GM19463 (cell line): ENCODE data around the gene JOSD2.
"Not testable (repeated sequence)": the region's sequence is repeated elsewhere in the genome, so short reads cannot be mapped to it uniquely, and the experiment has no call there.

Experiments
- ATAC-seq: cut with Tn5 transposase; IDR thresholded peaks from one replicate; pipeline ENCODE4 v1.9.1; 2021; ENCODE audit warnings: mild to moderate bottlenecking, moderate library complexity; ENCODE audit not compliant: unreplicated experiment

Gene JOSD2

GRCh38 chr19:50547385-50548190 is 36.6 kb upstream of the JOSD2 start:
- no peak for ATAC-seq

- no peak for ATAC-seq
Observed at GRCh38 chr19:50546527-50547221, 35.7 kb upstream of the JOSD2 start.

- no peak for ATAC-seq
Observed at GRCh38 chr19:50542943-50543342, 32.0 kb upstream of the JOSD2 start.

GRCh38 chr19:50537769-50538230 is 26.8 kb upstream of the JOSD2 start:
- ATAC-seq, result no peak

GRCh38 chr19:50537306-50537685 is 26.3 kb upstream of the JOSD2 start:
- ATAC-seq, result no peak

GRCh38 chr19:50536662-50537305 is 25.8 kb upstream of the JOSD2 start:
- ATAC-seq, result no peak

GRCh38 chr19:50535672-50536187 is 24.7 kb upstream of the JOSD2 start:
- ATAC-seq, result no peak

GRCh38 chr19:50534478-50534877 is 23.5 kb upstream of the JOSD2 start:
- ATAC-seq, result no peak

GRCh38 chr19:50532952-50533351 is 22.0 kb upstream of the JOSD2 start:
- ATAC-seq, result no peak

GRCh38 chr19:50531171-50531612 is 20.2 kb upstream of the JOSD2 start:
- ATAC-seq, result no peak

GRCh38 chr19:50528052-50528451 is 17.1 kb upstream of the JOSD2 start:
- not testable (repeated sequence) for ATAC-seq

GRCh38 chr19:50522881-50523280 is 11.9 kb upstream of the JOSD2 start:
- no peak for ATAC-seq

GRCh38 chr19:50520822-50521465 is 10.0 kb upstream of the JOSD2 start:
- ATAC-seq, result no peak

- no peak for ATAC-seq
Observed at GRCh38 chr19:50519006-50519575, 8.1 kb upstream of the JOSD2 start.

GRCh38 chr19:50518091-50519005 is 7.4 kb upstream of the JOSD2 start:
- ATAC-seq, result no peak

GRCh38 chr19:50517704-50518075 is 6.7 kb upstream of the JOSD2 start:
- no peak for ATAC-seq

GRCh38 chr19:50516964-50517703 is 6.1 kb upstream of the JOSD2 start:
- no peak for ATAC-seq

GRCh38 chr19:50516456-50516855 is 5.5 kb upstream of the JOSD2 start:
- ATAC-seq, result no peak

- no peak for ATAC-seq
Observed at GRCh38 chr19:50515168-50515561, 4.2 kb upstream of the JOSD2 start.
